Activated naive CD4-positive, alpha-beta T cell treated with Interleukin-2 at 50 U/mL for 16 hours (primary cell): ENCODE results near the gene KLHL14.

Source experiments
- DNase-seq: peaks from one replicate; pipeline ENCODE4 v3.0.0-alpha.2; 2020

Gene KLHL14

GRCh38 chr18:32629981-32630700 is 142.7 kb downstream of the KLHL14 start:
- DNase-seq, result no peak

- no peak for DNase-seq
Measured at GRCh38 chr18:32629292-32629691, 143.5 kb downstream of the KLHL14 start.

- DNase-seq, result no peak
Measured at GRCh38 chr18:32624182-32624723, 148.6 kb downstream of the KLHL14 start.

- DNase-seq, result no peak
Measured at GRCh38 chr18:32623563-32623962, 149.3 kb downstream of the KLHL14 start.
